CD4-positive, alpha-beta T cell treated with Interleukin-17A for 4 hours (primary cell): Measurements from ENCODE around the gene CERS4.
"Not testable (repeated sequence)": the region's sequence is repeated elsewhere in the genome, so short reads cannot be mapped to it uniquely, and the experiment has no call there.

Experiments used
- DNase-seq: peaks from one replicate; pipeline ENCODE4 v3.0.0-alpha.2; 2020; ENCODE audit warnings: mixed read lengths

CERS4 gene

GRCh38 chr19:8210421-8211101 lies 1.4 kb downstream of the CERS4 start:
- DNase-seq: no peak

DNA sequence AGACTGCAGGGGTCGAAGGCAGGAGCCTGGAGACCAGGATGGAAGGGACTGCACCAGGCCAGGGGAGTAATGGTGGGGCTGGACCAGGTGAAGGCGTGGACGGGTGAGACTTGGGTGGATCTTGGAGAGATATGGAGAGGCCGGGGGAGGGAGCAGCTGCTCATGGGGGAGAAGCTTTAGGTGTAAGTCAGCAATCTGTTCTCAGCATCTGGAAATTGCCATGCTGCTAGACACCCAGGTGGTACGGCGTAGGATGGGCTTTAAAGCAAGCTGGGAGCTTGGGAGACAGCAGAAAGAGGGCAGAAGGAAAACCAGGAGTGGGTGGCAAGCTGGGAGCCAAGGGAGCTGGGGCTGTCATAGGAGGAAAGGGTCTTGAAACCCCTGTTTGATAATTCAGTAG lies 3.0 kb downstream of the CERS4 start:
- DNase-seq: no peak

DNA sequence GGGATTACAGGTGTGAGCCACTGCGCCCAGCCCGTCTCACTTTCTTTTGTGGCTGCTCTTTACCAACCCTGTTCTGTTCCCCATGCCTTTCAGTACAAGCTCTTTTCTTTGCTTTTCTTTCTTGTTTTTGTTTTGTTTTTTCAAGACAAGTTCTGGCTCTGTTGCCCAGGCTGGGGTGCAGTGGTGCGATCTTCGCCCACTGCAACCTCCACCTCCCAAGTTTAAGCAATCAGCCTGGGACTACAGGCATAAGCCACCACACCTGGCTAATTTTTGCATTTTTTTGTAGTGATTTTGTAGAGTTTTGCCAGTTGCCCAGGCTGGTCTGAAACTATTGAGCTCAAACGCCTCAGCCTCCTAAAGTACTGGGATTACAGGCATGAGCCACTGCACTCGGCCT lies 3.7 kb downstream of the CERS4 start:
- DNase-seq: no peak

GRCh38 chr19:8213827-8214672 lies 4.9 kb downstream of the CERS4 start:
- DNase-seq: no peak

DNA sequence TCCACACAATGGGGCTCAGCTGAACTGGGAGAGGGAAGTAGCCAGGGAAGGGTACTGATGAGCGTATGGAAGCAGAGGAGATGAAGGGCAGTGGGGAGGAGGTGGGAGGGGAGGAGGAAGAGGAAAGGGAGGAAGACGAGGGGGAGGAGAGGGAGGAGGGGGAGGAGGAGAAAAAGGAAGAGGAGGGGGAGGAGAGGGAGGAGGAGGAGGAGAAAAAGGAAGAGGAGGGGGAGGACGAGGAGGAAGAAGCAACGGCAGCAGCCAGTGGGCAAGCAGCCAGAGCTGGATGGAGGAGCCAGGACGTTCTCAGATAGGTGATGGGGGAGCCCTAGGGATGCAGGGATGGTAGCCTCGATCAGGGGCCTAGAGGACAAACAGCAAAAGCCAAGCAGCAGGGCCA lies 5.6 kb downstream of the CERS4 start:
- DNase-seq: no peak

- DNase-seq: no peak
Measured at GRCh38 chr19:8215783-8216182, 6.6 kb downstream of the CERS4 start.

DNA sequence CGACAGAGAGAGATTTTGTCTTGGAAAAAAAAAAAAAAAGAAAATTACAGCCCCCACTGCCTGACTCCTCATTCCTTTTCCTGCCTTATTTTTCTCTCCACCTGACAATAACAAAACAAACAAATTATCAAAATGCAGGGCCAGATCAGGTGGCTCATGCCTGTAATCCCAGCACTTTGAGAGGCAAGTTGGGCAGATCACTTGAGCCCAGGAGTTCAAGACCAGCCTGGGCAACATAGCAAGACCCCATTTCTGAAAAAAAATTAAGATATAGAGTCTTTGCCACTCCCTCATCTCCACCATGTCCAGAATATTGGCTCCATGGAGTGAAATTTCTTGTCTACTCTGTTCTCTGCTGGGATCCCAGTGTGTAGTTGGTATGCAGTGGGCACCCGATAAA lies 7.2 kb downstream of the CERS4 start:
- no peak for DNase-seq

DNA sequence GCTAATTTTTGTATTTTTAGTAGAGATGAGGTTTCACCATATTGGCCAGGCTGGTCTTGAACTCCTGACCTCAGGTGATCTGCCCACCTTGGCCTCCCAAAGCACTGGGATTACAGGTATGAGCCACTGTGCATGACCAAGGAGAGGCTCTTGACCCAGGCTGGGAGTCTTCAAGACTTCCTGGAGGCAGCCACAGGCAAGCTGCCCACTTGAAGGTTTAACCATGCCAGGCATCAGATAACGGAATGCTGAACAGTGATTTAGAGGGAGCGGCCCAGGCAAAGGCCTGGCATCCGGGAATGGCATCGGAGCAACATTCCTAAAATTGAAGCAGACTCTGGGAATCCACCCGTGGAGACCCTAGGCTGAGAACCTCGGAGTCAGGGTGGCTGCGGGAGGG lies 9.0 kb downstream of the CERS4 start:
- not testable (repeated sequence) for DNase-seq

- no peak for DNase-seq
Measured at GRCh38 chr19:8220481-8220880, 11.3 kb downstream of the CERS4 start.

- no peak for DNase-seq
Measured at GRCh38 chr19:8221161-8221560, 12.0 kb downstream of the CERS4 start.

- not testable (repeated sequence) for DNase-seq
Measured at GRCh38 chr19:8223442-8223841, 14.3 kb downstream of the CERS4 start.

DNA sequence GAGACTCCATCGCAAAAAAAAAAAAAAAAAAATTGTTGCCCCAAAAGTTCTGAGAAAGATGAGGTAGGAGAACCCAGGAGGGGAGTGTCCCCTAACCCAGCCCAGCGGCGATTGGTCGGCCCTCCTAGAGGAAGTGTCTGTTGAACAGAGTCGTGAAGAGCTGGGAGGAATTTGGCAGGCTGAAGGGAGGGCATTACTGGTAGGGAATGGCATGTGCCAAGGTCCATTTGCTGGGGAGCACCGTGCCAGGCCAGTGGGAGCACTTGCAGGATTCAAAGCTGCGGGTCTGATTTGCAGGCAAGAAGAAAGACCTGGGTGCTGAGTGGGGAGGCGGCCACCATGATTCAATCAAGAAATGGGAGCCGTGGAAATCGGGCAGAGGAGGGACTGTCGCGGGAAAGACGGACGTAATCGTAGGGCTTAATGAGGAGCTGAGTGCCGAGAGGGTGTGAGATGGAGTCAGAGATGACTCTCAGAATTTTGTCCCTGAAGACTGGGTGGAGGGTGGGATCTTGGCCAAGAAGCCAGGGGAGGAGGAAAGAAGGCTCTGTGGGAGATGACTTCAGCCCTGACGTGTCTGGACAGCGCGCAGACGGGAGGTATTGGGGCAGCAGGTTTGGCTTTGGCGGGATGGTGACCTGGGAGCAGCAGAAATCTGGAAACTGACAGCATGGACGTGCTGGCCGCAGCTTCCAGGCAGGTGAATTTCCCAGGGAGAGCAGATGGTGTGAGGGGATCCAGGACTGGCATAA lies 15.4 kb downstream of the CERS4 start:
- no peak for DNase-seq

GRCh38 chr19:8231073-8231604 lies 22.0 kb downstream of the CERS4 start:
- no peak for DNase-seq

DNA sequence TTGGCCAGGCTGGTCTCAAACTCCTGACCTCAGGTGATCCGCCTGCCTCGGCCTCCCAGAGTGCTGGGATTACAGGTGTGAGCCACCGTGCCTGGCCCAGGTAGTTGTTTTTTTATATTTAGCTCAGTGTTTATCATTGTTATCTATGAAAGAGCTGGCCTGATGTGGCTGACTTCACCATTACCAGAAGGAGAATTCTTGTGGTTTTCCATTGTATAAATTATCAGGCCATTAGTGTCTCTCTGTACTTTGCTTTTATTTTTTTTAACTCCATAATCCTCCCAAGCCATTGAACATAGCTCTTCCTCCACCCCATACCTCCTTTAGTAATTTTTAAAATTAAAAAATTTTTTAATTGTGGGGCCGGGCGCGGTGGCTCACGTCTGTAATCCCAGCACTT lies 24.2 kb downstream of the CERS4 start:
- DNase-seq: no peak

GRCh38 chr19:8237026-8237425 lies 27.9 kb downstream of the CERS4 start:
- no peak for DNase-seq

GRCh38 chr19:8238251-8238650 lies 29.1 kb downstream of the CERS4 start:
- no peak for DNase-seq

DNA sequence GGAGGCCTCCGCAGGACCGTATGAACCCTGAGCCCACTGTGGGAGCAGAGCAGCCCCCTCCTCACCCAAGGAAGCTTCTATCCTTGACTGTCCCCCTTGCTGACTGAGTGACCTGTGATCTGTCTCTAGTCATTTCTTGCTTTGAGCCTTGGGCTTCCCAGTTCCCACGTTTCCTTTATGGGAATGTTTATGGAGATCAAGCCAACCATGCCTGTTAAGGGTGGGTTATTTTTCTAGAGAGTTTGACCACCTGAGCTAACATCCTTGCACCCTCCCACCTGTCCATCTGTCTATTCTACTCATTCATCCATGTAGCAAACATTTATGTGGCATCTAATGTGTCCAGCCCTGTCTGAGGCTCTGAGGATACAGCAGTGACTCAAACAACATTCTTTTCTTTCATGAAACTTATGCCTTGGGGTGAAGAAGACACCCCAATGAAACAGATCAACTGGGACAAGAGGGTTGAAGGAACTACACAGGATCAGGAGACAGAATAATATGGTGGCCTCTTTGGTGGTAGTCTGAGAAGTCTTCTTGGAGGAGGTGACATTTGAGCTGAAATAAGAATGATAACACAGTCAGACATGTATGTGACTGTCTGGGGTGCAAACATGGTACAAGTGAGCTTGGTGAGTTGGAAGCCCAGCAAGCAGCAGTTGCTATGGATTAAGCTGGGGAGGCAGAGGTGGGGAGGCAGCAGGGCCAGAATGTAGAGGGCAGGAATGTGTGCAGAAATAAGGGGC lies 30.5 kb downstream of the CERS4 start:
- DNase-seq: no peak

DNA sequence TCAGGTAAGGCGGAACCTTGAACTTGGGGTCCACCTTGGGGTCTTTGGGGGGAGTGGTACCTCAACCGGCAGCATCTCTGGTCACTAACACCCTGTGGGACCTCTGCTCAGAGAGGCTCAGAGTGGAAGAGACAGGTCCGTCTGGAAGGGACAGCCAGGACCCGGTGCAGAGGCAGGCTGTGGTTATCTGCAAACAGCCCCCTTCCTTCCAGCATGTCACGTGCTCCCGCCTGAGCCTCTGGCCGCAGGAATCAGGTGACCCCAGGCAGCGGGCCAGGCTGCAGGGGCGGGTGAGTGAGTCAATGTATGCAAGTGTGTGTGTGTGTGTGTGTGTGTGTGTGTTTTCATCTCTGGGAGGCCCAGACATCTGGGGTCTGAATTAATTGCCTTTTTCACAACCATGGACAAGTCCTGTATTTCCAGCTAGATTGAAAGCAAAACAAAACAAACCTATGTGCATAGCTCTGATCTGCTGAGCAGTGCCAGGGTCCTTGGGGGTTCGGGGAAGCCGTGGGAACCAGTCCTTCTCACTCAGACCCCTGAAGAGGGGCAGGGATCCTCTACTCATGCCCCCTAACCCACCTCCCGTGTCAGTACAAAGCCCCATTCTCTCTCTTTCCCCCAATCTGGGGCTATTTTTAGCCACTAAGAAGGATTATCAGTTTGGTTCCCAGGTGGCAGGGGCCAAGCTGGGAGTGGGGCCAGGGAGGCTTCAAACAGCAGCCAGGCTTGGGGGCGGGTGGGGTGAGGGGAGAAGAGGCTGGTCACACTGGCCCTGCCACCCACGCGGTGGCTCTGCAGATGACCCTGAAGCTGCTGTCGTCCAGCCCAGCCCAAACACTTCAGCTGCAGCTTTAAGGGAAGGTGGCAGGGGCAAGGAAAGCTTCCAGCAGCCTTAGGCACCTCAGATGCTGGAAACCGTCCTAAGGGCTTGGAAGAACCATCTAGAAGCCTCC lies 31.4 kb downstream of the CERS4 start:
- peak; percentile 44 for DNase-seq

GRCh38 chr19:8241646-8242045 lies 32.5 kb downstream of the CERS4 start:
- no peak for DNase-seq

GRCh38 chr19:8242211-8242821 lies 33.1 kb downstream of the CERS4 start:
- no peak for DNase-seq

DNA sequence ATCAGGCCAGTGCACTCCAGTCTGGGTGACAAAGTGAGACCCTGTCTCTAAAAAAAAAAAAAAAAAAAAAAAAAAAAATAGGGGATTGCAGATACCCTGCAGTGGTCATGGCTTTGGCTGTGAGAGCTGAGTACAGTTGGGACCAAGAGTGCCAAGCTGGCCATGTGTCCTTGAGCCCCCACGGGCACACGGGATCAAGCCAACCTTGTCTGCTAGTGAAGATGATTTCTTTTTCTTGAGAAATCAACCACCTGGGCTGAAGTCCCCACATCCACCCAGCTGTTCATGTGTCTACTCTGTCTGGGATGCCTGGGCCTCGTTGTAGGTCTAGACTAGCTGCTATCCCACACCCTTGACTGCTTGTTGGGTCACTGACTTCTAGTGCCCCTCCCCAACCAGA lies 34.0 kb downstream of the CERS4 start:
- DNase-seq: no peak
